Measurements from ENCODE around the gene PEAK1.

- TF ChIP-seq CTCF (IDR thresholded peaks at IDR 0.05), result no peak
- no peak for TF ChIP-seq POLR2AphosphoS5 (IDR thresholded peaks at IDR 0.05; ENCODE audit: low read depth, low read length)
- no peak for TF ChIP-seq TCF7L2 (IDR thresholded peaks at IDR 0.05; ENCODE audit: low read depth, low read length)
- no peak for TF ChIP-seq REST (IDR thresholded peaks at IDR 0.05; ENCODE audit: insufficient read depth in 1 of 2, low read depth in 2 of 2, low read length in 1 of 2)
Measured at GRCh38 chr15:77430213-77430612, 10.3 kb upstream of the PEAK1 start.
